Fibroblast of lung (primary cell): Measurements from ENCODE around the gene NEGR1. TPM values are rescaled to one million over a fixed set of nuclear protein-coding genes. Genes with fewer than 3 reads are reported as not detected.

ENCODE experiments used
- DNase-seq, 2 donors: peaks; one replicate each; pipeline versions ENCODE4 v3.0.0 to v3.0.0-alpha.2; 2010; ENCODE audit warnings: low read depth in 2 of 2
- H2AFZ ChIP-seq: 2 replicates; pipeline ENCODE4 v1.5.1; 2012; ENCODE audit warnings: low read length, control low read depth, inconsistent platforms
- H3K27ac ChIP-seq: 2 replicates; pipeline ENCODE4 v1.5.1; 2011; ENCODE audit warnings: low read length, control low read depth; ENCODE audit not compliant: insufficient read depth
- H3K27me3 ChIP-seq: 2 replicates; pipeline ENCODE4 v1.5.1; 2011; ENCODE audit warnings: mild to moderate bottlenecking, low read length; ENCODE audit not compliant: control insufficient read depth, insufficient read depth
- H3K36me3 ChIP-seq: 2 replicates; pipeline ENCODE4 v1.5.1; 2011; ENCODE audit warnings: low read length; ENCODE audit not compliant: control insufficient read depth, insufficient read depth
- H3K4me1 ChIP-seq: 2 replicates; pipeline ENCODE4 v1.5.1; 2011; ENCODE audit warnings: low read length; ENCODE audit not compliant: control insufficient read depth, insufficient read depth; ENCODE audit errors: extremely low read depth
- H3K4me2 ChIP-seq: 2 replicates; pipeline ENCODE4 v1.5.1; 2011; ENCODE audit warnings: low read length, control low read depth; ENCODE audit not compliant: insufficient read depth; ENCODE audit errors: extremely low read depth
- H3K4me3 ChIP-seq, 4 experiments: fragments of 200-600 bp in 1 of 4; sonication (generic) in 1 of 4; replicated peaks in 1 of 4; 2 replicates each; pipeline ENCODE4 v1.5.1; 2011 to 2016; ENCODE audit warnings: low read length in 4 of 4, low read depth in 3 of 4, mild to moderate bottlenecking in 3 of 4, control low read depth in 2 of 4, inconsistent platforms in 1 of 4, mixed read lengths in 1 of 4; ENCODE audit not compliant: insufficient read depth in 1 of 4; ENCODE audit errors: control extremely low read depth in 1 of 4
- H3K79me2 ChIP-seq: 2 replicates; pipeline ENCODE4 v1.5.1; 2012; ENCODE audit warnings: mild to moderate bottlenecking, low read length, inconsistent platforms; ENCODE audit not compliant: control insufficient read depth, insufficient read depth
- H3K9ac ChIP-seq: 2 replicates; pipeline ENCODE4 v1.5.1; 2011; ENCODE audit warnings: mild to moderate bottlenecking, low read length, control low read depth; ENCODE audit not compliant: insufficient read depth
- H3K9me3 ChIP-seq: 2 replicates; pipeline ENCODE4 v1.5.1; 2012; ENCODE audit warnings: low read depth, low read length; ENCODE audit not compliant: control insufficient read depth, insufficient read depth
- H4K20me1 ChIP-seq: 2 replicates; pipeline ENCODE4 v1.5.1; 2011; ENCODE audit warnings: low read length; ENCODE audit not compliant: control insufficient read depth, insufficient read depth; ENCODE audit errors: extremely low read depth
- EZH2 ChIP-seq: IDR thresholded peaks from 2 replicates; pipeline ENCODE4 v1.5.1; 2012; ENCODE audit warnings: low read length, control low read depth, mild to moderate bottlenecking; ENCODE audit errors: missing control alignments
- polyA plus RNA-seq, 2 donors: library from polyadenylated mRNA; depleted of rRNA in 1 of 2; stranded (reverse) in 1 of 2; unstranded in 1 of 2; fragments of >200 nt; gene quantifications; 2 replicates each; pipeline ENCODE4 v1.2.1, GENCODE V29; 2011 to 2012; ENCODE audit warnings: missing spikeins in 1 of 2
- total RNA-seq: library from RNA; depleted of rRNA; stranded (reverse); fragments of >200 nt; gene quantifications from 2 replicates; pipeline ENCODE4 v1.2.1, GENCODE V29; 2014
- TF ChIP-seq, protein P1 (sequence below), 2 donors: IDR thresholded peaks in 1 of 2; conservative IDR thresholded peaks in 1 of 2; 1 replicate in 1 of 2; 2 replicates in 1 of 2; pipeline ENCODE4 v1.5.1; 2011 to 2012; ENCODE audit warnings: low read length in 2 of 2, control low read depth in 1 of 2, inconsistent platforms in 1 of 2, low read depth in 1 of 2, mild to moderate bottlenecking in 1 of 2

The NEGR1 gene
- total and polyA plus RNA-seq, 2 donors (not counting 1 experiment from before 2014, with no cell fraction given): 3.1 to 9.4 TPM

DNA sequence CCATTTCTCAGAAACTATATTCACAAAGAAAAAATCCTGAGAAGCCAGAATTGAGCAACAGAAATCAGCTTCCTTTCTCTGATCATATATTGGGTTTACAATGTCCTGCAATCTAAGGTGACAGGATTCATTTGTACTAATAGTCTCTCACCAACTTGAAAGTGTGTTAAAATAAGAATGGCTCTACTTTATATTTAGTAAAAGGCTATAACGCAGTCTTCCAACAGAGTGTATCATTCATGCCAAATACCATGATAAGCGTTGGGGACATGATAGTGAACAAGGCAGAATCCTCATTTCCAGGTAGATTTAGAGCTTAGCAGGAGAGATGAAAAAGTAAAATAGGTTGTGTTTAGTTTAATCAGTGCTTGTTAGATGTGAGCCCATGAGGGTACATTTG, 682.3 kb downstream of the NEGR1 start:
- H3K4me1 ChIP-seq: no peaks in the 10 kb centered on the region
- no peaks in the 10 kb centered on the region for H3K9me3 ChIP-seq
- no peak overlapping the region for H3K27ac ChIP-seq
- no peak overlapping the region for H3K9ac ChIP-seq
- no peak for TF ChIP-seq EZH2
- TF ChIP-seq, protein P1, sequence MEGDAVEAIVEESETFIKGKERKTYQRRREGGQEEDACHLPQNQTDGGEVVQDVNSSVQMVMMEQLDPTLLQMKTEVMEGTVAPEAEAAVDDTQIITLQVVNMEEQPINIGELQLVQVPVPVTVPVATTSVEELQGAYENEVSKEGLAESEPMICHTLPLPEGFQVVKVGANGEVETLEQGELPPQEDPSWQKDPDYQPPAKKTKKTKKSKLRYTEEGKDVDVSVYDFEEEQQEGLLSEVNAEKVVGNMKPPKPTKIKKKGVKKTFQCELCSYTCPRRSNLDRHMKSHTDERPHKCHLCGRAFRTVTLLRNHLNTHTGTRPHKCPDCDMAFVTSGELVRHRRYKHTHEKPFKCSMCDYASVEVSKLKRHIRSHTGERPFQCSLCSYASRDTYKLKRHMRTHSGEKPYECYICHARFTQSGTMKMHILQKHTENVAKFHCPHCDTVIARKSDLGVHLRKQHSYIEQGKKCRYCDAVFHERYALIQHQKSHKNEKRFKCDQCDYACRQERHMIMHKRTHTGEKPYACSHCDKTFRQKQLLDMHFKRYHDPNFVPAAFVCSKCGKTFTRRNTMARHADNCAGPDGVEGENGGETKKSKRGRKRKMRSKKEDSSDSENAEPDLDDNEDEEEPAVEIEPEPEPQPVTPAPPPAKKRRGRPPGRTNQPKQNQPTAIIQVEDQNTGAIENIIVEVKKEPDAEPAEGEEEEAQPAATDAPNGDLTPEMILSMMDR (conservative IDR thresholded peaks at IDR 0.05 in 1 of 2, IDR thresholded peaks at IDR 0.05 in 1 of 2; ENCODE audit: low read depth in 1 of 2, low read length in 2 of 2): no peak
- H3K4me2 ChIP-seq: no peak overlapping the region
- H3K79me2 ChIP-seq: no peaks in the 10 kb centered on the region
- H4K20me1 ChIP-seq: no peaks in the 10 kb centered on the region
- no peaks in the 10 kb centered on the region for H3K36me3 ChIP-seq
- no peaks in the 10 kb centered on the region for H3K27me3 ChIP-seq
- H2AFZ ChIP-seq: no peak overlapping the region
- no peak for DNase-seq
- no peak overlapping the region for H3K4me3 ChIP-seq

GRCh38 chr1:71599306-71599705, 683.0 kb downstream of the NEGR1 start:
- H3K4me1 ChIP-seq: no peaks in the 10 kb centered on the region
- no peak overlapping the region for H3K4me2 ChIP-seq
- H3K9ac ChIP-seq: no peak overlapping the region
- no peak overlapping the region for H3K27ac ChIP-seq
- no peak overlapping the region for H3K4me3 ChIP-seq
- H4K20me1 ChIP-seq: no peaks in the 10 kb centered on the region
- no peaks in the 10 kb centered on the region for H3K36me3 ChIP-seq
- H3K9me3 ChIP-seq: no peaks in the 10 kb centered on the region
- no peak overlapping the region for H2AFZ ChIP-seq
- no peak for TF ChIP-seq EZH2
- TF ChIP-seq, protein P1 (conservative IDR thresholded peaks at IDR 0.05 in 1 of 2, IDR thresholded peaks at IDR 0.05 in 1 of 2; ENCODE audit: low read depth in 1 of 2, low read length in 2 of 2): no peak
- no peaks in the 10 kb centered on the region for H3K27me3 ChIP-seq
- DNase-seq: no peak
- no peaks in the 10 kb centered on the region for H3K79me2 ChIP-seq

DNA sequence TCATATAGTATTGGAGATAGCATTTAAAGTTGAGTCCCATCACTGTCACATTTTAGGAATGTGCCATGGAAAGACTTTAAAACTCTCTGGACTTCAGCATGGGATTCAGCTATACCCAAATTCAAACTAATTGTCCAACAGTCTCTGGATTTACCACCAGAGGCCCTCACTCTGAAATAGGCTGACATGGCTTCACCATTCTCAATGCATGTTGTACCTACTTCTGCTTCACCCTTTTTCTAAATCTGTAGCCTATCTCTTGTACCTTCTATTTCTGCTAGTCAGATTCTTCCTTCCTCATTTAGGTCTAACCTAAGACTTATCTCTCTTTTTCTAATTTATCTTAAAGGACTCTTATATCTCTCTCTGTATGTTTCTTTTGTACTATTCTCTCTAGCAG, 688.8 kb downstream of the NEGR1 start:
- H3K27ac ChIP-seq: no peak overlapping the region
- H3K4me2 ChIP-seq: no peak overlapping the region
- no peaks in the 10 kb centered on the region for H3K36me3 ChIP-seq
- H3K4me1 ChIP-seq: no peaks in the 10 kb centered on the region
- no peak overlapping the region for H3K4me3 ChIP-seq
- H4K20me1 ChIP-seq: no peaks in the 10 kb centered on the region
- H3K9me3 ChIP-seq: no peaks in the 10 kb centered on the region
- H3K79me2 ChIP-seq: no peaks in the 10 kb centered on the region
- no peak overlapping the region for H3K9ac ChIP-seq
- TF ChIP-seq, protein P1 (conservative IDR thresholded peaks at IDR 0.05 in 1 of 2, IDR thresholded peaks at IDR 0.05 in 1 of 2; ENCODE audit: low read depth in 1 of 2, low read length in 2 of 2): peak in 1 of 2 donors; percentile 31
- TF ChIP-seq EZH2: no peak
- DNase-seq: peak in 1 of 2 donors; percentile 11
- no peaks in the 10 kb centered on the region for H3K27me3 ChIP-seq
- no peak overlapping the region for H2AFZ ChIP-seq
